Measurements from ENCODE around the gene SPHK1. TPM values are rescaled to one million over a fixed set of nuclear protein-coding genes. Genes with fewer than 3 reads are reported as not detected.
"Not testable (repeated sequence)": the region's sequence is repeated elsewhere in the genome, so short reads cannot be mapped to it uniquely, and the experiment has no call there.

Gene SPHK1
- total RNA-seq, 1 donor from 2014 or later: 120 TPM

DNA sequence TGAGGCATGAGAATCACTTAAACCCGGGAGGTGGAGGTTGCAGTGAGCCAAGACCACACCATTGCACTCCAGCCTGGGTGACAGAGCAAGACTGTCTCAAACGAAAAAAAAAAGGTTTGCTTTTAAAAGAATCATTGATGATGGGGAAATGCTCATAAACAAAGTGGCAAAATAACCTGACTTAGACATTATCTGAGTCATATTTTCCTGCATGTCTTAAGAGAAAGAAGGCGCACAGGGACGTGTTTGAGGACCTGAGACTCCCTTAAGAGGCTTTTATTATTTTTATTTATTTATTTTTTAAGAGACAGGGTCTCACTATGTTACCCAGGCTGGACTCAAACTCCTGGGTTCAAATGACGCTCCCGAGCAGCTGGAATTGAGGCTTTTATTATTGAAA is 25.0 kb upstream of the SPHK1 start:
- intact Hi-C loops (cut with DNase I): no loop called here
- Histone ChIP-seq H3K36me3 (no peaks in the 10 kb centered on the region), H3K9me3 (no peaks in the 10 kb centered on the region), H3K27me3 (no peaks in the 10 kb centered on the region), H3K4me3 (no peak overlapping the region), H3K27ac (no peak overlapping the region), H3K4me1 (peaks cover 0 to 4% of the 10 kb centered on the region in 2 donors)
- DNase-seq (ENCODE audit: low spot score in 2 of 2): no peak
- TF ChIP-seq, protein P1, sequence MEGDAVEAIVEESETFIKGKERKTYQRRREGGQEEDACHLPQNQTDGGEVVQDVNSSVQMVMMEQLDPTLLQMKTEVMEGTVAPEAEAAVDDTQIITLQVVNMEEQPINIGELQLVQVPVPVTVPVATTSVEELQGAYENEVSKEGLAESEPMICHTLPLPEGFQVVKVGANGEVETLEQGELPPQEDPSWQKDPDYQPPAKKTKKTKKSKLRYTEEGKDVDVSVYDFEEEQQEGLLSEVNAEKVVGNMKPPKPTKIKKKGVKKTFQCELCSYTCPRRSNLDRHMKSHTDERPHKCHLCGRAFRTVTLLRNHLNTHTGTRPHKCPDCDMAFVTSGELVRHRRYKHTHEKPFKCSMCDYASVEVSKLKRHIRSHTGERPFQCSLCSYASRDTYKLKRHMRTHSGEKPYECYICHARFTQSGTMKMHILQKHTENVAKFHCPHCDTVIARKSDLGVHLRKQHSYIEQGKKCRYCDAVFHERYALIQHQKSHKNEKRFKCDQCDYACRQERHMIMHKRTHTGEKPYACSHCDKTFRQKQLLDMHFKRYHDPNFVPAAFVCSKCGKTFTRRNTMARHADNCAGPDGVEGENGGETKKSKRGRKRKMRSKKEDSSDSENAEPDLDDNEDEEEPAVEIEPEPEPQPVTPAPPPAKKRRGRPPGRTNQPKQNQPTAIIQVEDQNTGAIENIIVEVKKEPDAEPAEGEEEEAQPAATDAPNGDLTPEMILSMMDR (IDR thresholded peaks at IDR 0.05): no peak

DNA sequence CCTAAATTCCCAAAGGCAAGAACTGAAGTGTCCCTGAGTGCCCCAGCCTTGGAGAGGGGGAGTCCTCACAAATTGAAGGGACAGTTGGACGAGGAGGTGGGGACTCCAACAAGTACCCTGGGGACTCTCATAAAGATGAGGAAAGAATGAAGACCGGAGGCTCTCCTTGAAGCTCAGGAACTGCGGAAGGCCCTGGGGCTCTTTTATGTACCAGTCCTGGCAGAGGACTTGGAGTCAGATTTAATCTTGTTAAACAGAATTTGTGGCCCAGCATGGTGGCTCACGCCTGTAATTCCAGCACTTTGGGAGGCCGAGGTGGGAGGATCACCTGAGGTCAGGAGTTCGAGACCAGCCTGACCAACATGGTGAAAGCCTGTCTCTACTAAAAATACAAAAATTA is 24.6 kb upstream of the SPHK1 start:
- H3K27ac ChIP-seq; H3K9me3 ChIP-seq; H3K36me3 ChIP-seq; intact Hi-C loops (cut with DNase I); H3K4me1 ChIP-seq; H3K4me3 ChIP-seq; DNase-seq (ENCODE audit: low spot score in 2 of 2); H3K27me3 ChIP-seq: not testable (repeated sequence)

DNA sequence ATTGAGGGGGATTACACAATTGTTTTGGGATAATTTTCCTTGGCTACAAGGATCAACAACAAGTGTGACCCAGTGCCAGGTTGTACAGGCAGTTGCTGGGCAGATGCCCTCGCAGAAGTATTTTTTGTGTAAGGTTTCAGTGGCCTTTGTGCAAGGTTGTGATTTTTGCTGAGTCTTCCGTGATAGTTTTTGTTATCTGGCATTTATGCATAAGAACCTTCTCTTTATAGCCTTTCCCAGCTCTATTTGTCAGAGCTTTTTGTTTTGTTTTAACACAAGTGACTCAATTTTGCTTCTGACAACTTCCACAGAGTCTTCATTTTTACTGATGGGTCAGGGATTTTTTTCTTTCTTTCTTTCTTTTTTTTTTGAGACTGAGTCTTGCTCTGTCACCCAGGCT is 23.9 kb upstream of the SPHK1 start:
- H3K27me3 ChIP-seq: no peaks in the 10 kb centered on the region
- intact Hi-C loops (cut with DNase I): no loop called here
- no peak overlapping the region for H3K27ac ChIP-seq
- no peak for DNase-seq (ENCODE audit: low spot score in 2 of 2)
- H3K4me1 ChIP-seq: no peaks in the 10 kb centered on the region
- TF ChIP-seq, protein P1 (IDR thresholded peaks at IDR 0.05): no peak
- no peaks in the 10 kb centered on the region for H3K36me3 ChIP-seq
- H3K4me3 ChIP-seq: no peak overlapping the region
- H3K9me3 ChIP-seq: no peaks in the 10 kb centered on the region

DNA sequence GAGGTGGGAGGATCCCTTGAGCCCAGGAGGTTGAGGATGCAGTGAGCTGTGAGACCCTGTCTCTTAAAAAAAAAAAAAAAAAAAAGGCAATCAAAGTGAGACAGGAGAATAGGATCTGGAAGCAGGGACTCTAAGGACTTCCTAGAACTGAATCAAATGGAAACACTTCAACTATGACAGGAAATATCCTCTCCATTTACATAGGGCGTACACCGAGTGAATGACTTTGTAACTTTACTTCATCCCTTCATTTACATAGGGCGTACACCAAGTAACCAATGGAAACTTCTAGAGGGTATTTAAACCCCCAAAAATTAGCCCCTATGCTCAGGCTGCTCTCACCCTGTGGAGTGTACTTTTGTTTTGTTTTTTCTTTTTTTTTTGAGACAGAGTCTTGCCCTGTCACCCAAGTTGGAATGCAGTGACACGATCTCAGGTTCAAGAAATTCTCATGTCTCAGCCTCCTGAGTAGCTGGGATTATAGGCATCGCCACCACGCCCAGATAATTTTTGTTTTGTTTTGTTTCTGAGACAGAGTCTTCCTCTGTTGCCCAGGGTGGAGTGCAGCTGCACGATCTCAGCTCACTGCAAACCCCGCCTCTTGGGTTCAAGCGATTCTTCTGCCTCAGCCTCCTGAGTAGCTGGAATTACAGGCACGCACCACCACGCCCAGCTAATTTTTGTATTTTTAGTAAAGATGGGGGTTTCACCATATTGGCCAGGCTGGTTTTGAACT is 21.1 kb upstream of the SPHK1 start:
- H3K4me3 ChIP-seq: no peak overlapping the region
- H3K36me3 ChIP-seq: no peaks in the 10 kb centered on the region
- no peak overlapping the region for H3K27ac ChIP-seq
- intact Hi-C loops (cut with DNase I): no loop called here
- H3K9me3 ChIP-seq: no peaks in the 10 kb centered on the region
- TF ChIP-seq, protein P1 (IDR thresholded peaks at IDR 0.05): no peak
- DNase-seq (ENCODE audit: low spot score in 2 of 2): no peak
- H3K27me3 ChIP-seq: no peaks in the 10 kb centered on the region
- no peaks in the 10 kb centered on the region for H3K4me1 ChIP-seq

DNA sequence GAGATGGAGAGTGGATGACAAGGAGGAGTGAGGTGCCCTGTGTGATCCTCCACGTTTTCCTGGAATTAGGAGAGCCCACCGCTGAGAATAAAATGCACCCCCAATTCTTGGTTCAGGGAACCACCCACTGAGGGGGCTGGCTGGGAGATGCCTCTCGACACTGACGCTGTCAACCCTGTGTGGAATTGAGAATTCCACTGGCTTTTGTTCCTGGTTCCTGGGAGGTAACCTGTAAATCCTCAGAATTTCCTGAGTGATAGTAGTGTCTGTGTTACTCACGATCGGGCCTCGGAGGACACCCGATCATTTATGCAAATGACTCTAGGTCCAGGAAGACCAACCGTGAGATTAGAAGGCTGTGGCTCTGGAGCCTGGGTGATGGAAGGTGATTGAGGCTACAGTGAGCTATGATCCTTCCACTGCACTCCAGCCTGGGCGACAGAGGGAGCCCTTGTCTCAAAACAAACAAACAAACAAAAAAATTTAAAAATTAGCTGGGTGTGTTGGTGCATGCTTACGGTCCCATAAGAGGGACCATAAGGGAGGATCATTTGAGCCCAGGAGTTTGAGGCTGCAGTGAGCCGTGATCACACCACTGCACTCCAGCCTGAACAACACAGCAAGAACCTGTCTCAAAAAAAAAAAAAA is 19.0 kb upstream of the SPHK1 start:
- Histone ChIP-seq H3K27ac (no peak overlapping the region), H3K36me3 (no peaks in the 10 kb centered on the region), H3K9me3 (no peaks in the 10 kb centered on the region), H3K4me3 (no peak overlapping the region), H3K27me3 (no peaks in the 10 kb centered on the region), H3K4me1 (no peaks in the 10 kb centered on the region)
- intact Hi-C loops (cut with DNase I): no loop called here
- TF ChIP-seq, protein P1 (IDR thresholded peaks at IDR 0.05): no peak
- DNase-seq (ENCODE audit: low spot score in 2 of 2): no peak

DNA sequence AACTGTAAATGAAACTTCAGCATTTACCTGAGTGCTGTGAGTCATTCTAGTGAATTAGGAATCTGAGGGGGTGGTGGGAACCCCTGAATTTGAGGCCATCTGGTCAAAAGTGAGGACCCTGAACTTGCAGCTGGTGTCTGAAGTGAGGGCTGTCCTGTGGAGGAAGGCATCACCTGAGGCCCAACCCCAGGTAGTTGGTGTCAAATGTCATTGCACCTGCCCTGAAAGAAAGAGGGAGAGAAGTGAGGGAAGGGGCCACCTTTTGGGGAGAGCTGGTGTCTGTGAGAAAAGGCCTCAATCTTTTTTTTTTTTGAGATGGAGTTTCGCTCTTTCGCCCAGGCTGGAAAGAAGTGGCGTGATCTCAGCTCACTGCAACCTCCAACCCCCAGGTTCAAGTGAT is 18.2 kb upstream of the SPHK1 start:
- Histone ChIP-seq H3K9me3 (no peaks in the 10 kb centered on the region), H3K4me3 (no peak overlapping the region), H3K4me1 (peaks cover 0 to 5% of the 10 kb centered on the region in 2 donors), H3K27ac (no peak overlapping the region), H3K36me3 (no peaks in the 10 kb centered on the region), H3K27me3 (no peaks in the 10 kb centered on the region)
- TF ChIP-seq, protein P1 (IDR thresholded peaks at IDR 0.05): no peak
- intact Hi-C loops (cut with DNase I): no loop called here
- DNase-seq (ENCODE audit: low spot score in 2 of 2): no peak

All from ascending aorta (tissue), 2 donors.